ENCODE measurements around the gene GALK1. TPM values are rescaled to one million over a fixed set of nuclear protein-coding genes. Genes with fewer than 3 reads are reported as not detected.
A peak's percentile ranks its signal among the peaks of the same experiment; 100 is the strongest.

GALK1 gene
- total and polyA plus RNA-seq, 2 of the 13 experiments (the other 11 are each of a cell fraction or from before 2014, with no cell fraction given): 59.9 to 93.6 TPM

- TF ChIP-seq TAF1 (CRISPR knock-in tag; IDR thresholded peaks at IDR 0.05): no peak
- TF ChIP-seq TP53 (CRISPR knock-in tag; conservative IDR thresholded peaks at IDR 0.05): no peak
- TF ChIP-seq ZNF382 (CRISPR knock-in tag; IDR thresholded peaks at IDR 0.05; ENCODE audit: borderline replicate concordance): no peak
- TF ChIP-seq ZNF30 (CRISPR knock-in tag; IDR thresholded peaks at IDR 0.05): no peak
- TF ChIP-seq SMARCE1 (IDR thresholded peaks at IDR 0.05; ENCODE audit: borderline replicate concordance): no peak
- no peak for TF ChIP-seq SNAI1 (CRISPR knock-in tag; IDR thresholded peaks at IDR 0.05; ENCODE audit: borderline replicate concordance)
- no peak for TF ChIP-seq ZNF512 (CRISPR knock-in tag; IDR thresholded peaks at IDR 0.05)
- no peak for TF ChIP-seq ZBTB39 (CRISPR knock-in tag; IDR thresholded peaks at IDR 0.05)
- no peak for TF ChIP-seq ZNF496 (CRISPR knock-in tag; IDR thresholded peaks at IDR 0.05; ENCODE audit: insufficient replicate concordance)
- no peak for TF ChIP-seq ZNF44 (CRISPR knock-in tag; IDR thresholded peaks at IDR 0.05)
- peak; percentile 66; the same call in 1 of the 2 replicates for TF ChIP-seq ZBTB7A (CRISPR knock-in tag; IDR thresholded peaks at IDR 0.05)
- no peak for TF ChIP-seq ZNF75D (CRISPR knock-in tag; IDR thresholded peaks at IDR 0.05; ENCODE audit: borderline replicate concordance)
- TF ChIP-seq ETV6 (CRISPR knock-in tag; conservative IDR thresholded peaks at IDR 0.05): no peak
- TF ChIP-seq HMGXB3 (CRISPR knock-in tag; IDR thresholded peaks at IDR 0.05; ENCODE audit: borderline replicate concordance): no peak; the same call in 1 of the 2 replicates
- TF ChIP-seq ZNF460 (CRISPR knock-in tag; IDR thresholded peaks at IDR 0.05; ENCODE audit: borderline replicate concordance): no peak
- TF ChIP-seq NFATC3 (CRISPR knock-in tag; IDR thresholded peaks at IDR 0.05): no peak
- TF ChIP-seq ZNF713 (CRISPR knock-in tag; IDR thresholded peaks at IDR 0.05): no peak
- peak; percentile 91 for TF ChIP-seq NR2F6 (IDR thresholded peaks at IDR 0.05)
- peak; percentile 94 for TF ChIP-seq NR2F6 (CRISPR knock-in tag; IDR thresholded peaks at IDR 0.05)
- 0 out of 2 replicates have a peak, but pooled peaks have one; percentile 61 for TF ChIP-seq FOXC1 (CRISPR knock-in tag; IDR thresholded peaks at IDR 0.05; ENCODE audit: borderline replicate concordance)
- TF ChIP-seq ZNF597 (CRISPR knock-in tag; IDR thresholded peaks at IDR 0.05): no peak
These were observed 26.7 kb downstream of the GALK1 start (continued) for GRCh38 chr17:75738218-75738802.

Data from HepG2 (cell line).